Measurements from ENCODE around the gene SCUBE1.

DNA sequence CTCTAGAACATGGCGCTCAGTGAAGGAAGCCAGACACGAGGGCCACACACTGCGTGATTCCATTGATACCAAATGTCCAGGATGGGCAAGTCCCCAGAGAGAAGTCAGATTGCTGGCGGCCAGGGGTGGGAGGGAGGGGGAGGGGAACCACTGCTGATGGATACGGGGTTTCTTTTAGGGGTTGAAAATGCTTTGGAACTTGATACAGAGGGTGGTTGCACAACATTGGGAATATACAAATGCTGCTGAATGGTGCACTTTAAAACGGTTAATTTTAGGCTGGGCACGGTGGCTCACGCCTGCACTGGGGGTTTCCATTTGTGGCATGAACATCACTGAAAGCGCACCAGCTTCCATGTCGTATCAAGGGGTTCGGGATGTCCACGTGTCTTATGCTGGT is 186.8 kb downstream of the SCUBE1 start:
- TF ChIP-seq, protein P1, sequence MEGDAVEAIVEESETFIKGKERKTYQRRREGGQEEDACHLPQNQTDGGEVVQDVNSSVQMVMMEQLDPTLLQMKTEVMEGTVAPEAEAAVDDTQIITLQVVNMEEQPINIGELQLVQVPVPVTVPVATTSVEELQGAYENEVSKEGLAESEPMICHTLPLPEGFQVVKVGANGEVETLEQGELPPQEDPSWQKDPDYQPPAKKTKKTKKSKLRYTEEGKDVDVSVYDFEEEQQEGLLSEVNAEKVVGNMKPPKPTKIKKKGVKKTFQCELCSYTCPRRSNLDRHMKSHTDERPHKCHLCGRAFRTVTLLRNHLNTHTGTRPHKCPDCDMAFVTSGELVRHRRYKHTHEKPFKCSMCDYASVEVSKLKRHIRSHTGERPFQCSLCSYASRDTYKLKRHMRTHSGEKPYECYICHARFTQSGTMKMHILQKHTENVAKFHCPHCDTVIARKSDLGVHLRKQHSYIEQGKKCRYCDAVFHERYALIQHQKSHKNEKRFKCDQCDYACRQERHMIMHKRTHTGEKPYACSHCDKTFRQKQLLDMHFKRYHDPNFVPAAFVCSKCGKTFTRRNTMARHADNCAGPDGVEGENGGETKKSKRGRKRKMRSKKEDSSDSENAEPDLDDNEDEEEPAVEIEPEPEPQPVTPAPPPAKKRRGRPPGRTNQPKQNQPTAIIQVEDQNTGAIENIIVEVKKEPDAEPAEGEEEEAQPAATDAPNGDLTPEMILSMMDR (IDR thresholded peaks at IDR 0.05) = no peak
- TF ChIP-seq POLR2A (IDR thresholded peaks at IDR 0.05) = no peak
